ENCODE measurements around the gene MTMR3. TPM values are rescaled to one million over a fixed set of nuclear protein-coding genes. Genes with fewer than 3 reads are reported as not detected.

MTMR3 gene
- total and polyA plus RNA-seq, 2 of the 8 experiments (the other 6 are each of a cell fraction or from before 2014, with no cell fraction given) = 16.9 to 18.5 TPM

GRCh38 chr22:29948385-29948769 is 65.4 kb downstream of the MTMR3 start:
- Histone ChIP-seq H4K5ac (ENCODE audit: insufficient read length, low read depth, low read length) (no peak overlapping the region), H4K20me1 (replicated peaks in 1 of 2; ENCODE audit: control insufficient read depth in 1 of 2, insufficient read depth in 2 of 2, low read length in 2 of 2) (peaks cover 0 to 1% of the 10 kb centered on the region in 2 experiments), H3K79me2 (ENCODE audit: control insufficient read depth in 1 of 2, insufficient read depth in 2 of 2, low read length in 2 of 2) (peaks cover 0 to 83% of the 10 kb centered on the region in 2 experiments; a peak in 3 of 4 replicates), H3K27me3 (replicated peaks in 1 of 4; ENCODE audit: control insufficient read depth in 3 of 4, extremely low read depth in 1 of 4, insufficient read depth in 3 of 4, low read length in 3 of 4) (no peaks in the 10 kb centered on the region), H3K27ac (ENCODE audit: low read depth, low read length) (no peak overlapping the region), H3K9me3 (ENCODE audit: insufficient read depth in 2 of 2, low read depth in 1 of 2, low read length in 1 of 2) (no peaks in the 10 kb centered on the region), H3K79me1 (ENCODE audit: low read depth, low read length) (0 out of 2 replicates have a peak, but pooled peaks cover 2% of the 10 kb centered on the region), H2BK5ac (ENCODE audit: low read depth, low read length) (no peak overlapping the region), H3K18ac (ENCODE audit: extremely low read depth, low read length) (no peak overlapping the region; the same call in 1 of the 2 replicates), H4K8ac (ENCODE audit: extremely low read depth, insufficient read depth, low read length) (no peak overlapping the region), H3K14ac (ENCODE audit: insufficient read length) (no peak overlapping the region), H2BK12ac (ENCODE audit: low read depth, low read length) (no peak overlapping the region), H2AFZ (ENCODE audit: low read length) (no peak overlapping the region), H2BK15ac (ENCODE audit: low read length) (no peak overlapping the region), H3K56ac (replicated peaks; ENCODE audit: insufficient read length, low read depth, low read length) (no peak overlapping the region), H3K4me3 (ENCODE audit: extremely low read depth in 1 of 4, insufficient read depth in 2 of 4, low read depth in 3 of 4, low read length in 4 of 4) (no peak overlapping the region), H3K23ac (ENCODE audit: insufficient read length) (no peak overlapping the region), H3K9ac (replicated peaks in 1 of 4; ENCODE audit: extremely low read depth in 1 of 4, low read depth in 3 of 4, low read length in 3 of 4) (no peak overlapping the region), H2BK120ac (replicated peaks; ENCODE audit: low read depth, low read length) (no peak overlapping the region), H3K4ac (replicated peaks; ENCODE audit: insufficient read length, low read depth, low read length) (no peak overlapping the region), H3K36me3 (ENCODE audit: control insufficient read depth in 2 of 4, insufficient read depth in 4 of 4, low read length in 3 of 4) (no peaks in the 10 kb centered on the region), H2BK20ac (ENCODE audit: low read length) (no peak overlapping the region), H3K23me2 (ENCODE audit: low read depth, low read length) (no peaks in the 10 kb centered on the region), H3K4me1 (replicated peaks in 1 of 4; ENCODE audit: control insufficient read depth in 3 of 4, insufficient read depth in 4 of 4, low read length in 3 of 4) (peaks cover 0 to 15% (median 9%) of the 10 kb centered on the region in 4 experiments; a peak in 4 of 7 replicates), H3K4me2 (ENCODE audit: insufficient read depth in 1 of 2, low read depth in 2 of 2, low read length in 2 of 2) (no peak overlapping the region; a peak in 1 of 4 replicates), H2AK5ac (ENCODE audit: low read depth, low read length) (no peak overlapping the region), H4K91ac (replicated peaks; ENCODE audit: insufficient read length, low read length) (no peak overlapping the region)
- ChIA-PET CTCF (ENCODE audit: partially characterized antibody) (interaction anchor here (0.6 kb wide), 1 partner anchor 87 kb away, joined by 5 read pairs; no protein-coding TSS in a partner anchor), POLR2A (ENCODE audit: partially characterized antibody) (interaction anchor here (1.0 to 1.5 kb wide), 2 partner anchors 44 to 110 kb away, joined by 3 read pairs; partner anchors contain the start of gene ASCC2)
- WGBS, 2 experiments (ENCODE audit: extremely low coverage in 1 of 2, insufficient coverage in 1 of 2, insufficient read length in 1 of 2, insufficient replicate concordance in 2 of 2, low coverage in 1 of 2, low lambda C conversion rate in 2 of 2, missing lambda C conversion rate in 1 of 2) = 88% methylated on average over 1 of the region's 1 CpG; no CpG with 5 or more reads in 1 of the 2 experiments
- DNase-seq (ENCODE audit: low read depth in 1 of 2, low spot score in 2 of 2) (no peak), FAIRE-seq (no peak)
- no peak for TF ChIP-seq SIN3A (conservative IDR thresholded peaks at IDR 0.05 in 1 of 2, IDR thresholded peaks at IDR 0.05 in 1 of 2; ENCODE audit: low read depth in 1 of 2, low read length in 2 of 2)
- no peak for TF ChIP-seq SAP30 (IDR thresholded peaks at IDR 0.05; ENCODE audit: insufficient read depth, insufficient replicate concordance, low read length)
- no peak for TF ChIP-seq TAF1 (IDR thresholded peaks at IDR 0.05; ENCODE audit: low read depth, low read length)
- TF ChIP-seq ATF2 (IDR thresholded peaks at IDR 0.05; ENCODE audit: low read length) = no peak
- TF ChIP-seq GTF2F1 (IDR thresholded peaks at IDR 0.05; ENCODE audit: borderline replicate concordance, low read depth, low read length) = no peak
- no peak for TF ChIP-seq EGR1 (IDR thresholded peaks at IDR 0.05; ENCODE audit: borderline replicate concordance, low read depth, low read length)
- TF ChIP-seq CTCF (IDR thresholded peaks at IDR 0.05; ENCODE audit: control extremely low read depth in 1 of 3, insufficient read depth in 1 of 3, low read depth in 1 of 3, low read length in 3 of 3) = no peak
- TF ChIP-seq YY1 (IDR thresholded peaks at IDR 0.05; ENCODE audit: low read depth, low read length) = no peak
- TF ChIP-seq TEAD4 (IDR thresholded peaks at IDR 0.05; ENCODE audit: low read depth, low read length) = no peak
